HG02884 (cell line): Measurements from ENCODE around the gene ARMC5.
"Not testable (repeated sequence)": the region's sequence is repeated elsewhere in the genome, so short reads cannot be mapped to it uniquely, and the experiment has no call there.

ENCODE experiments used
- ATAC-seq: cut with Tn5 transposase; IDR thresholded peaks from one replicate; pipeline ENCODE4 v1.9.1; 2021; ENCODE audit warnings: mild to moderate bottlenecking, moderate library complexity; ENCODE audit not compliant: unreplicated experiment

Gene ARMC5

DNA sequence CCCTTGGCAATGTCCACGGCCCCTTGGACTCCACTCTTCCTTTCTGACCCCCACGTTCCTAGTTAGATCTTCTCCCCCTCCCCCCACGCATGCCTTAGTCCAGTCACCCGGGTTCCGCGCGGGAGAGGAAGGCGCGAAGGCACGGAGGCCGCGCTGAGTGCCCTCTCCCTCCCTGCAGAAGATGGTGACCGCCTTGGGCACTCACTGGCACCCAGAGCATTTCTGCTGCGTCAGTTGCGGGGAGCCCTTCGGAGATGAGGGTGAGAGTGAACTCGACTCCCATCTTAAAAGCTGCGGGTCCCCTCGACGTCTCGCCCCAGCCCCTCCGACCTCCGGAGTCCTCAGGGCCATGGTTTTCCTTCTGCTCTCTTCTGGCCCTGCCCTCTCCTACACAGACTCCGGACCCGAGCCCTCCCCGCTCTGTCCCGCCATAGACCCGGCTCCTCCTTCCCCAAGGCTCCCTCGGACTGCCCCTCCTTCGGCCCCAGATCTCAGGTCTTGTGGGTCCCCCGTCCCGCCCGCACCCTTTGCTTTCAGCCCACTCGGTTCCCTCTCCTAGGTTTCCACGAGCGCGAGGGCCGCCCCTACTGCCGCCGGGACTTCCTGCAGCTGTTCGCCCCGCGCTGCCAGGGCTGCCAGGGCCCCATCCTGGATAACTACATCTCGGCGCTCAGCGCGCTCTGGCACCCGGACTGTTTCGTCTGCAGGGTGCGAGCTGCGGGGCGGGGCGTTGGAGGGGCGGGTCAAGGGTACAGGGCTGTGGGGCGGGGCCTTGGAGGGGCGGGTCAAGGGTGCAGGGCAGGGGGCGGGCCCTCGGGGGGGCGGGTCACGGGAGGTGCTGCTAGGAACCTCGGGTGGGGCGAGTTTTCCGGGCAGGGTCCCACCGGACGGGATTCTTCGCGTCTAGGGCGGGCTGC, 17.3 kb downstream of the ARMC5 start:
- no peak for ATAC-seq

DNA sequence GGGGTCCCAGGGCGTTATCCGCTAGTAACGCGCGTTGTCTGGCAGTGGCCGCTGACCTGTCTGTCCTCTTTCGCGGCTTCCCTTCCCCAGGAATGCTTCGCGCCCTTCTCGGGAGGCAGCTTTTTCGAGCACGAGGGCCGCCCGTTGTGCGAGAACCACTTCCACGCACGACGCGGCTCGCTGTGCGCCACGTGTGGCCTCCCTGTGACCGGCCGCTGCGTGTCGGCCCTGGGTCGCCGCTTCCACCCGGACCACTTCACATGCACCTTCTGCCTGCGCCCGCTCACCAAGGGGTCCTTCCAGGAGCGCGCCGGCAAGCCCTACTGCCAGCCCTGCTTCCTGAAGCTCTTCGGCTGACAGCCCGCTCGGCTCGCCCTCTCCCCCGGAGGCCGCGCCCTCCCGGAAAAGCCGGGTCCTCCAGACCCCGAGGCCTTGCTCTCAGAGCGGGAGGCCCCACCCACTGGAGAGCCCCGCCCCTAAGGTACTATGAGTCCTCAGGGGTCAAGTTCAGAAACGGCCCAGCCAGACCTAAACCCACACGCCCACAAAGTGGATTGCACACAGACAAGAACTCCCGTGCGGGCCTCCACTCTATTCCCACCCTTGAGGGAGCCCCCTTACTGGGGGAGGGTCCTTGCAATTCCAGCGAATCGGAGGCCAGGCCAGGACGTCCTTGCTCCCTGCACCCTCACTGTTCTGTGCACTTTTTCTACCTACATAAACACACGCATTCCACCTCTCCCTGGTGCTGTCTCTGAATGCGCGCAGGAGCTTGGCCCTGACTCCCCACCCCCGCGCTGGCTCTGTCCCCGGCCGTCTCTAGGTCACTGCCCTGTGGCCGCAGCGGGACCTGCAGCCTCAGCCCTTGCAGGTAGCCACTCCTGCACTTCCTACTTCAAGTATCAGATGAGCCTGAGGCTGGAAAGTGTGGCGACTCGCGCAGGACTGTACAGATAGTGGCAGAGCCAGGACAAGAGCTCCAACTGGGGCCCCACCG, 18.2 kb downstream of the ARMC5 start:
- ATAC-seq, result no peak

GRCh38 chr16:31478956-31479355, 19.7 kb downstream of the ARMC5 start:
- ATAC-seq, result no peak

DNA sequence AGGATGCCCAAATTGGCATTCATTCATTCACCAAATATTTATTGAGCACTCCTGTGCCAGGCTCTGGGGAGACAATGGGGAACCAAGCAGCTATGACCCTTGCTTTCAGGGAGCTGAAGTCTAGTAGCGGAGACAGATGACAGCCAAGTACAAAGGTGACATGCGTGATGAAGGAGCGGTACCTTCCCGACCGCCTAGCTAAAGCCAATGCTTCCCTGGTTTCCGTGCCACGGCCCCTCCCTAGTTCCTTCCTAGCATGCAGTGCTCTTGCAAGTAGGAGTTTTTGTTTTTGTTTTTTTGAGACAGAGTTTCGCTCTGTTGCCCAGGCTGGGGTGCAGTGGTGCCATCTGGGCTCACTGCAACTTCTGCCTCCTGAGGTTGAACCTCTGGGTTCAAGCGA, 20.4 kb downstream of the ARMC5 start:
- no peak for ATAC-seq

- ATAC-seq, result no peak
Measured at GRCh38 chr16:31480851-31481536, 21.7 kb downstream of the ARMC5 start.

DNA sequence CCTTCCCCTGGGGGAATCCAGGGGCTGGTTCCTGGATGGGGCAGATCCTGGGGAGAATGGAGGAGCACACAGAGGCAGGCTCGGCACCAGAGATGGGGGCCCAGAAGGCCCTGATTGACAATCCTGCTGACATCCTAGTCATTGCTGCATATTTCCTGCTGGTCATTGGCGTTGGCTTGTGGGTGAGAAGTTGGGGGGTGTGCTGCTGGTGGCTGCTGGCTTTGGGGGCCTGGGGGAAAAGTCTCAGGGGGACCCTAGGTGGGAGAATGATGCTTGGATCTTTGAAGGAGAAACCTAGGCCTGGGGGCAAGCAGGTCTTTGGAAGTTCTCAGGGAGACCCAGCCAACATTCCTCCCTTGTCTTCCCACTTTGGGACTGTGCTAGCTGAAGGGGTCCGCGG, 23.8 kb downstream of the ARMC5 start, which contains the start of gene SLC5A2:
Gene SLC5A2 (plus strand): TSS at position 43 of the 400 bp plus-strand sequence. CDS start 14 bp downstream, at position 57.
- ATAC-seq, result no peak

DNA sequence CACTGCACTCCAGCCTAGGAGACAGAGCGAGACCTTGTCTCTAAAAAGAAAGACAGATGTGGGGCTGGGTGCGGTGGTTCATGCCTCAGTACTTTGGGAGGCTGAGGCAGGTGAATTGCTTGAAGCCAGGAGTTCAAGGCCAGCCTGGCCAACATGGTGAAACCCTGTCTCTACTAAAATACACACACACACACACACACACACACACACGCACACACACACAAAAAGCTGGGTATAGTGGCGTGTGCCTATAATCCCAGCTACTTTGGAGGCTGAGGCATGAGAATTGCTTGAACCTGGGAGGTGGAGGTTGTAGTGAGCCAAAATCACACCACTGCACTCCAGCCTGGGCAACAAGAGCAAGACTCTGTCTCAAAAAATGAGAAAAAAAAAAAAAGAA, 24.7 kb downstream of the ARMC5 start:
- ATAC-seq, result not testable (repeated sequence)

DNA sequence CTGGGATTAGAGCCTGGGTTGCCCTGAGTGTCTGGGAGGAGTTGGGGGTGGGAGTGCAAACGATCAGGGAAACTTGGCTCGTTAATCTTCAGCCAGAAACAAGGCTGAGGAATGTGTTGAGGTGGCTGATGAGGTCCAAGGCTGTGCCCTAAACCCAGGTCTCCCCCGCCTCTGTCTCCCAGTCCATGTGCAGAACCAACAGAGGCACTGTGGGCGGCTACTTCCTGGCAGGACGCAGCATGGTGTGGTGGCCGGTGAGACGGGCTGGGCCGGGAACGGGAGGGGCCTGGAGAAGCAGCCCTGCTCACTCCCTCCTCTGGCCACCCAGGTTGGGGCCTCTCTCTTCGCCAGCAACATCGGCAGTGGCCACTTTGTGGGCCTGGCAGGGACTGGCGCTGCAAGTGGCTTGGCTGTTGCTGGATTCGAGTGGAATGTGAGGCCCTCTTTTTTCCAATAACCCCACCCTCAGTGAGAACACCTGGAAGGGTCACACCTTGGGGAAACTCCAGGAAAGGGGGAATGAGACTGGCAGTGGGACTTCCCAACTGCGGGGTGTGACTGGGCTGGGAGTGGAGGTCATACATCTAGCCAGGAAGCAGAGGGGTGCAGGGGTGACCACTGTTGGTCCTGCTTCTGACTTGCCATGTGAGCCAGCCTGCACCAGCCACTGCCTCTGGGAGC, 25.3 kb downstream of the ARMC5 start:
- no peak for ATAC-seq

GRCh38 chr16:31485571-31485970, 26.3 kb downstream of the ARMC5 start:
- ATAC-seq, result no peak

DNA sequence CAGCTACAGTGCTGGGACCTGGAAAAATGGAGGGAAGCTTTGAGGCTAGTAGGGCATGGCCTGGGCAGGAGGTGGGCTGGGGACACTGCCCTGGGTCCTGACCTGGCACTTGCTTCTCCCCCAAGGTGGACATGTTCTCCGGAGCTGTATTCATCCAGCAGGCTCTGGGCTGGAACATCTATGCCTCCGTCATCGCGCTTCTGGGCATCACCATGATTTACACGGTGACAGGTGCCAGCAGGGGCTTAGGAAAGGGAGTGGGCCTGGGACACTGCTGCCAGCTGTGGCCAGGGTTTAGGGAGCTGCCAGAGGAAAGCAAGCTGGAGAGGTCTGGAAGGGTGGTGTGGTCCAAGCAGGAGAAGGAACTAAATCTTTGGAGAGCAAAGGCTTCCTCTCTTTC, 26.7 kb downstream of the ARMC5 start:
- no peak for ATAC-seq

GRCh38 chr16:31487071-31487719, 27.9 kb downstream of the ARMC5 start:
- no peak for ATAC-seq

DNA sequence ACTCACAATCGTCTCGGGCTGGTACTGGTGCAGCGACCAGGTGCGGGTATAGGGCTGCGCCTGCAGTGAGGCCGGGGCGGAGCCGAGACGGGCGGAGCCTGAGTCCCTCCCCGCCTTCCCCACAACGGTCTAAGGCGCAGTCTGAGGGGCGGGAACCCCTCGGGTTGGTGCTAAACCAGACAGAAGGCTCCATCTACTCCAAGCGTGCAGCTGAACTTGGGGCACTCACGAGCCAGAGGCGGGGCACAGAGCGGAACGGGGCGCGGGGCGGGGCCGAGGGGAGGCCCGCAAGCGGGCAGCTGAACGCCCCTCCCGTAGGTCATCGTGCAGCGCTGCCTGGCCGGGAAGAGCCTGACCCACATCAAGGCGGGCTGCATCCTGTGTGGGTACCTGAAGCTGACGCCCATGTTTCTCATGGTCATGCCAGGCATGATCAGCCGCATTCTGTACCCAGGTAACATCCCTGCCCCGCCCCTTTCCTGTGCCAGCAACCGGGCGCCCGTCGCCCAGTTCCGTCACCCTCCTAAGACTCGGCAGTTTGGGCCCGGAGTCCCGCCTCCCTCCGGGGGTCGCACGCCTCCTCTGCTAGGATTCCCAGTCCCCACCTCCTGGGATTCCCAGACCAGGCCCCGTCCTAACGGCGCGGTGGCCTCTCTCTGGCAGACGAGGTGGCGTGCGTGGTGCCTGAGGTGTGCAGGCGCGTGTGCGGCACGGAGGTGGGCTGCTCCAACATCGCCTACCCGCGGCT, 28.6 kb downstream of the ARMC5 start:
- peak; percentile 84 for ATAC-seq

- ATAC-seq, result no peak
Measured at GRCh38 chr16:31488468-31489297, 29.4 kb downstream of the ARMC5 start.

- ATAC-seq, result no peak
Measured at GRCh38 chr16:31489298-31489564, 29.9 kb downstream of the ARMC5 start.

- no peak for ATAC-seq
Measured at GRCh38 chr16:31489616-31490584, 30.6 kb downstream of the ARMC5 start.

DNA sequence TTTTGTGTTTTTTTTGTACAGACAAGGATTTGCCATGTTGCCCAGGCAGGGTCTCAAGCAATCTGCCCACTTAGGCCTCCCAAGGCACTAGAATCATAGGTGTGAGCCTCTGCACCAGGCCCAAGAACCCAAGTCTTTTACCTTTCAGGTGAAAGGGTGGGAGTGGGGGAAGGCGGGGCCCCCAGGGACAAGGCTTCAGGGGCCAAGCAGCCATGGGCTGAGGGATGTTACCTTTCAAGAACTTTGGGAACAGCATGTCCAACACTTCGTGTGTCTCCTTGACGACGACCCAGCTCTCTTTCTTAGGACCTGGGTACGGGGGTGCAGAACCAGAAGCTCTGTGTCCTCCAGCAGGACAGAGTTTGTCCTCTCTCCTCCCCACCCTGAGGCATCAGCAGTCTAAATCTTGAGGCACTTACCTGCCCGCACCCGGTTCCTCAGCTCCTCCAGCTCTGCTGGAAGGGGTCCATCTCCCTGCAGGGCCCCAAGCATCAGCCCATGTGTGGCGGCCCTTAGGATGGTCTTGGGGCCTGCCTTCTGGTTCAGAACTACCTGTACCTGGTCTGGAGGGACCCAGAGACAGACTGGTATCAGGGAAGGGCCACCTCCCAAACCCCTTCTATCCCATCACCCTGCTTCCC, 32.6 kb downstream of the ARMC5 start:
- ATAC-seq, result no peak
